ENCODE results near the gene RFLNA.

- TF ChIP-seq CTCF (IDR thresholded peaks at IDR 0.05) (no peak), EP300 (IDR thresholded peaks at IDR 0.05) (no peak), POLR2A (IDR thresholded peaks at IDR 0.05) (no peak)
Observed at GRCh38 chr12:124338448-124338847, 43.6 kb downstream of the RFLNA start.

Measured in sigmoid colon (tissue), 4 donors.